Measurements from ENCODE around the gene CABLES2. TPM values are rescaled to one million over a fixed set of nuclear protein-coding genes. Genes with fewer than 3 reads are reported as not detected.

Gene CABLES2
- total and polyA plus RNA-seq, 10 of the 15 experiments (the other 5 are each of a cell fraction or from before 2014, with no cell fraction given): 2.2 to 14.9 (median 5.3) TPM

- Histone ChIP-seq H4K20me1 (ENCODE audit: control insufficient read depth, insufficient read depth) (no peaks in the 10 kb centered on the region), H3K79me2 (ENCODE audit: control insufficient read depth, insufficient read depth, low read length) (no peaks in the 10 kb centered on the region), H3K4me1 (ENCODE audit: control insufficient read depth, insufficient read depth, low read length) (0 out of 2 replicates have a peak, but pooled peaks cover 4% of the 10 kb centered on the region), H2AFZ (ENCODE audit: control insufficient read depth, low read depth, low read length) (no peak overlapping the region), H3K9me3 (replicated peaks; ENCODE audit: control insufficient read depth, insufficient read depth, low read length) (no peaks in the 10 kb centered on the region), H3K36me3 (ENCODE audit: control insufficient read depth in 2 of 2, insufficient read depth in 2 of 2, low read length in 1 of 2) (no peaks in the 10 kb centered on the region), H3K27me3 (replicated peaks in 1 of 2; ENCODE audit: control insufficient read depth in 2 of 2, insufficient read depth in 2 of 2, low read length in 1 of 2) (no peaks in the 10 kb centered on the region), H3K27ac (ENCODE audit: control insufficient read depth, insufficient read depth) (no peak overlapping the region), H3K9ac (ENCODE audit: control insufficient read depth, insufficient read depth, low read length) (no peak overlapping the region), H3K4me3 (no peak overlapping the region), H3K4me2 (ENCODE audit: control insufficient read depth, insufficient read depth) (no peak overlapping the region)
- BruUV-seq (replicated peaks): no TSS peak
- TF ChIP-seq CTCF (IDR thresholded peaks at IDR 0.05 in 2 of 3, conservative IDR thresholded peaks at IDR 0.05 in 1 of 3; ENCODE audit: control insufficient read depth in 2 of 3, extremely low read depth in 1 of 3, insufficient read depth in 1 of 3, low read depth in 3 of 3, low read length in 3 of 3) (peak in 1 of 3 experiments; percentile 25; a peak in 1 of 6 replicates), SMAD1 (IDR thresholded peaks at IDR 0.05; ENCODE audit: low read depth, partially characterized antibody) (no peak)
- no peak for FAIRE-seq
- ChIA-PET RAD21 (ENCODE audit: unreplicated experiment) (no interaction called here), CTCF (no interaction called here), POLR2A (no interaction called here), SMC1A (ENCODE audit: uncharacterized antibody, unreplicated experiment) (interaction anchor here (0.6 kb wide), 1 partner anchor 324 kb away, joined by 4 read pairs; no protein-coding TSS in a partner anchor)
- in situ Hi-C loops (cut with MboI): no loop called here
- ATAC-seq: 0 out of 3 replicates have a peak, but pooled peaks have one; percentile 23
- 39% methylated on average over 22 of the region's 22 CpGs for WGBS (ENCODE audit: insufficient coverage, insufficient replicate concordance, low lambda C conversion rate, missing lambda C conversion rate)
- intact Hi-C loops (cut with micrococcal nuclease; ENCODE audit: unreplicated experiment): no loop called here
- no peak for DNase-seq (ENCODE audit: low read depth, low spot score)
Observed at GRCh38 chr20:62413896-62414481, 6.9 kb upstream of the CABLES2 start.

DNA sequence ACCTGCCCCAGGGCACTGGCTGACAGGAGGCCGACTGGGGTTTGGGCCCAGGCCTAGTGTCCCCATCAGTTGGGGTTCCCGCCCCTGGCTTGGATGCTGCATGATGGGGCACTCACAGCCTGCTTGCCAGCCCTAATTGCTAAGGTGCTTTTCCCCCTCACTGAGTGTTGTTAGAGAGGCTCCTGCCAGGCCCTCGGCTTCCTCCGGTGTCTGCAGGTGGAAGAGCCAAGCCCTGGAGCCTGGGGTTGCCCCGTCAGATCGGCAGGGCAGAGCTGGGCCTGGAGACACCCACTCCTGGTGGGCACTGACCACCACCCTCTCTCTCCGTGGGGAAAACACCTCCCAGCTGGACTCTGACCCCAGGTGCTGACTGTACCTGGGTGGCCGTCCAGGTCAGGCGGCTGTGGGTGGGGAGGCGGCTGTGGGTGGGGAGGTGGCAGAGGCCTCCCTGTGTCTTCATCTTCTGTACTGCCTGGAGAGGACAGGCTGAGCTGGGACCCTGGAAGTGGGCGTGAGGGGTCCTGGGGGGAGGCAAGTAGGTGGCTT lies 6.0 kb upstream of the CABLES2 start:
- in situ Hi-C loops (cut with MboI) (no loop called here), intact Hi-C loops (cut with micrococcal nuclease; ENCODE audit: unreplicated experiment) (no loop called here)
- RAD21 ChIA-PET (ENCODE audit: unreplicated experiment): no interaction called here
- Histone ChIP-seq H3K4me1 (ENCODE audit: control insufficient read depth, insufficient read depth, low read length) (peaks cover 4% of the 10 kb centered on the region; the same call in 1 of the 2 replicates), H3K4me3 (no peak overlapping the region), H3K9me3 (replicated peaks; ENCODE audit: control insufficient read depth, insufficient read depth, low read length) (no peaks in the 10 kb centered on the region), H4K20me1 (ENCODE audit: control insufficient read depth, insufficient read depth) (no peaks in the 10 kb centered on the region), H3K4me2 (ENCODE audit: control insufficient read depth, insufficient read depth) (no peak overlapping the region), H3K79me2 (ENCODE audit: control insufficient read depth, insufficient read depth, low read length) (no peaks in the 10 kb centered on the region), H3K27ac (ENCODE audit: control insufficient read depth, insufficient read depth) (no peak overlapping the region), H2AFZ (ENCODE audit: control insufficient read depth, low read depth, low read length) (no peak overlapping the region), H3K27me3 (replicated peaks in 1 of 2; ENCODE audit: control insufficient read depth in 2 of 2, insufficient read depth in 2 of 2, low read length in 1 of 2) (no peaks in the 10 kb centered on the region), H3K9ac (ENCODE audit: control insufficient read depth, insufficient read depth, low read length) (no peak overlapping the region), H3K36me3 (ENCODE audit: control insufficient read depth in 2 of 2, insufficient read depth in 2 of 2, low read length in 1 of 2) (no peaks in the 10 kb centered on the region)
- CTCF ChIA-PET: no interaction called here
- ATAC-seq (no peak), DNase-seq (ENCODE audit: low read depth, low spot score) (no peak), FAIRE-seq (no peak)
- TF ChIP-seq RB1 (IDR thresholded peaks at IDR 0.05; ENCODE audit: borderline replicate concordance): no peak
- SMC1A ChIA-PET (ENCODE audit: uncharacterized antibody, unreplicated experiment): no interaction called here
- WGBS (ENCODE audit: insufficient coverage, insufficient replicate concordance, low lambda C conversion rate, missing lambda C conversion rate): 63% methylated on average over 11 of the region's 11 CpGs
- POLR2A ChIA-PET: no interaction called here
- no TSS peak for BruUV-seq (replicated peaks)
